AG09319 (cell line): Measurements from ENCODE around the gene RBKS.

Experiments used
- DNase-seq: peaks from one replicate; pipeline ENCODE4 v3.0.0-alpha.2; 2010; ENCODE audit warnings: low read depth; ENCODE audit errors: extremely low read depth
- CTCF ChIP-seq: IDR thresholded peaks from 2 replicates; pipeline ENCODE4 v1.5.1; 2011; ENCODE audit warnings: low read depth, mild to moderate bottlenecking, inconsistent platforms, low read length, moderate library complexity

RBKS gene

GRCh38 chr2:27808418-27808817 lies 81.8 kb downstream of the RBKS start:
- DNase-seq, result no peak
- no peak for TF ChIP-seq CTCF

- no peak for DNase-seq
- peak; percentile 48 for TF ChIP-seq CTCF
These were observed 82.7 kb downstream of the RBKS start for GRCh38 chr2:27807476-27807875.

- TF ChIP-seq CTCF, result no peak
- no peak for DNase-seq
These were observed 83.7 kb downstream of the RBKS start for GRCh38 chr2:27806311-27807059.

- DNase-seq, result no peak
- TF ChIP-seq CTCF, result no peak
These were observed 85.0 kb downstream of the RBKS start for GRCh38 chr2:27805180-27805579.

- no peak for TF ChIP-seq CTCF
- no peak for DNase-seq
These were observed 86.0 kb downstream of the RBKS start for GRCh38 chr2:27804146-27804545.

- no peak for DNase-seq
- TF ChIP-seq CTCF, result no peak
These were observed 87.1 kb downstream of the RBKS start for GRCh38 chr2:27803046-27803445.

- no peak for DNase-seq
- no peak for TF ChIP-seq CTCF
These were observed 87.6 kb downstream of the RBKS start for GRCh38 chr2:27802547-27802946.
